COLO829 (cell line): ENCODE results near the gene DPRX.
"Not testable (repeated sequence)": the region's sequence is repeated elsewhere in the genome, so short reads cannot be mapped to it uniquely, and the experiment has no call there.

Experiments
- DNase-seq: peaks from one replicate; pipeline ENCODE4 v3.0.0; 2012; ENCODE audit warnings: low spot score

DPRX gene

DNA sequence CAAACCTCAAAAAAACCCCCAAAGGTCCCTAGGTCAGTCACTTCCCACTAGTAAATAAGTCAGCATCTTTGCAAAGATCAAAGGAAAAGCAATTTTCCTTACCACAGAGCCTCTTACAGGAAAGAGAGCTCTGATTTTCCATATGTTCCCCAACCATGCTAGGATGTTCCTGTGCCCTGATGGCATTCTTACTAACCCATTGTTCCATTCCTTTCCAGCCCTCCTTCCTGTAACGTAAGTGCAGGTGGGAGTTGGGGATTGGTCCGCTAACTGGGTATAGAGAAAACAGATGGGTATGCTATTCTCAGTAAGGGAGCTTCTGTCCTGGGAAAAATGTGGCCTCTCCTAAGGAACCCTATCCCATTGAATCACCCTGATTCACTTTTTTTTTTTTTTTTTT, 14.3 kb downstream of the DPRX start:
- DNase-seq: no peak

- no peak for DNase-seq
Measured at GRCh38 chr19:53647350-53647749, 15.6 kb downstream of the DPRX start.

DNA sequence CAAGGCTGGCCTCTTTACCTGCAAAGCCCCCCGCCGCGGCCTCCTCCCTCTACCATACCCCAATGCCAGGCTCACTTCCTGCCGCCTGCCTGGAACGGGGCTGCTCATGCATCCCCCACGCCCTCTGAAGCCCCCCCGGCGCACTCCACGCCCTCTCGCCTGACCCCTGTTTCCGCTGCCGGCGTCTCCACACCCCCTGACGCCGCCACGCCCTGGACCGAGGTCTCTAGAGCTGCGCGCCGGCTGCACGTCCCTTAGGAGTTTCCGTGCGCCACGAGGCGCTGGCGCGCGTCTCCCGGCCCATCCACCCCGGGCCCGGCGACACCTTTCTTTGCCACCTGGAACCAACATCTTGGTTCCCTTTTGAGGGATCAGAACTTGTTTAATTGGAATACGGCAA, 16.0 kb downstream of the DPRX start:
- DNase-seq: no peak

DNA sequence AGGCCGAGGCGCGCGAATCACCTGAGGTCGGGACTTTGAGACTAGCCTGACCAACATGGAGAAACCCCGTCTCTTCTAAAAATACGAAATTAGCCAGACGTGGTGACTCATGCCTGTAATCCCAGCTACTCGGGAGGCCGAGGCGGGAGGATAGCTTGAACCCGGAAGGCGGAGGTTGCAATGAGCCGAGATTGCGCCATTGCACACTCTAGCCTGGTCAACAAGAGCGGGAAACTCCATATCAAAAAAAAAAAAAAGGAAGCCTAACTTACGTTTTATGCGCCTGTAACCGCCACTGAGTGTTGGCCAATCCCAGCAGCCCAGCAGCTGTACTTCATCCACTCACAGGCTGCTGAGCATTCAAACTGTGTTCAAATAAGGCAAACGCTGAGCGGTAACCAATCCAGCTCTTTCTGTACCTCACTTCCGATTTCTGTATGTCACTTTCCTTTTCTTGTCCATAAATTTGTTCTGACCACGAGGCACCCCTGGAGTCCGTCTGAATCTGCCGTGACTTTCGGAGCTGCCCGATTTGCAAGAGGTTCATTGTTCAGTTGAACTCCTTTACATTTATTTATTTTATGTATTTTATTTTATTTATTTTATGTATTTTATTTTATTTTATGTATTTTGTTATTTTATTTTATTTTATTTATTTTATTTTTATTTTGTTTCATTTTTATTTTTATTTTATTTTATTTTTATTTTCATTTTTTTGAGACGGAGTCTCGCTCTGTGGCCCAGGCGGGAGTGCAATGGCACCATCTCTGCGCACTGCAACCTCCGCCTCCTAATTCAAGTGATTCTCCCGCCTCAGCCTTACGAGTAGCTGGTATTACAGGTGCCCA, 18.2 kb downstream of the DPRX start:
- no peak for DNase-seq

DNA sequence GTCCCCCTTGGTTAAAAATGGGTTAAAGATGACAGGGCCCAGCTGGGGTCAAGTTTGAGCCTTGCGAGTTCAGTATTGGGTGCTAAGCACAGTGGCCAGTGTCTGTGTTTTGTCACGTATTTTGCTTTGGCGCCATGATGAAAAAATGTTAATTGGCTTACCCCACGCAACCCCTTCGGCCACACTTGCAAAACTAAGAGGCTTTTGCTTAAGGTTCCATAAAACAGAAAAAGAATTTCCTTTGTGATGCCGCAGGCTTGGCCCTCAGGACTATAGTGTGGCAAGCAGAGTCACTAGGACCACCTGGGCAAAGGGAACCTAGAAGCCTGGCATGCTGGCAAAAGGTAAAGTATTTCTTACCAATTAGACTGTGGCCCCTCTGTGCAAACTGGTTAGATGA, 20.7 kb downstream of the DPRX start:
- DNase-seq: no peak

GRCh38 chr19:53655042-53655665, 23.4 kb downstream of the DPRX start:
- no peak for DNase-seq

- no peak for DNase-seq
Measured at GRCh38 chr19:53657330-53657729, 25.5 kb downstream of the DPRX start.

DNA sequence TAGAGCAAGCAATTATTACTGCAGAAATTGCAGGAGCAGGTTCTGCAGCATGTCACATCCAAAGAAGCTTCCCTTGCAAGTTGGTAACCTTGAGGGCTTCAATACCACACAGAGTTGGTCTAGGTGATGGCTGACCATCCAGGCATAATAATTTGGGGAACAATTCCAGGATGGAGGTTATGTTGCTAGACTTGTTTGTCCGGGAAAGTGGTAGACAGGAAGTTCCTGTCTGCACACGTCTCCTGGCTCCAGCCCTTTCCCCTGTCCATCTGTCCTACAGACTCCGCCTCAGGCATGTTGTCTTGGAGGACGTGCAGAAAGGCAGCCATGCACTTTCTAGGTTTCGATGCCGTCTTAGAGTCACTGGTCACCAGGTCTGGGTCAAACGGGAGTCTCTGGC, 26.0 kb downstream of the DPRX start:
- no peak for DNase-seq

DNA sequence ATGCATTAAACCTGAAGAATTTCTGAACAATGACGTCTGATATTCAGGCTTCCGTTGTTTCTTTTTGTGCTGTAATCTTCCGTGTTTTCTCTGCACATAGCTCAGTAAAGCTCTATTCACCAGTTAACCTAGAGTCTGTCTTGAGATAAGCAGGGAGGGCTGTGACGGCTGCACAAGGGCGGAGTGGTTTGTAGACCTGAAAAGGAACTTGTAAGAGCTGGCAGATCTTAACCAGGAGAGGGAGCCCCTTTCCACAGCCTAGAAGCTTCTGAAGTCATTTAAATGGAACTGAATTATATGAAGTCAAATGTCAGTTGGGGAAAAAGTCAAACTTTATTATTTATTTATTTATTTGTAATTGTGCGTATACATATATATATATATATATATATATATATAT, 27.5 kb downstream of the DPRX start:
- DNase-seq: peak; percentile 63

DNA sequence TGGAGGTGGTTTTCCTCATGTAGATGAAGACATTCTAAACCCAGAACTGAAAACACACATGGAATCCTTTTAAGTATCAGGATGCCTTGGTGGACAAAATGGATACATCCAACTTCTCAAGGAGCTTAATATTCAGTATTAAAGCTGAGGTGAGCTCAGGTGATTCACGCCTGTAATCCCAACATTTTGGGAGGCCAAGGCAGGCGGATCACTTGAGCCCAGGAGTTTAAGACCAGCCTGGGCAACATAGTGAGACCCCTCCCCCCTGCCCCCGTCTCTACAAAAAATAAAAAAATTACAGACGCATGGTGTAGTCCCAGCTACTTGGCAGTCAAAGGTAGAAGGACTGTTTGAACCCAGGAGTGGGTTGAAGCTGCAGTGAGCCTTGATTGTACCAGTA, 28.8 kb downstream of the DPRX start:
- DNase-seq: no peak

DNA sequence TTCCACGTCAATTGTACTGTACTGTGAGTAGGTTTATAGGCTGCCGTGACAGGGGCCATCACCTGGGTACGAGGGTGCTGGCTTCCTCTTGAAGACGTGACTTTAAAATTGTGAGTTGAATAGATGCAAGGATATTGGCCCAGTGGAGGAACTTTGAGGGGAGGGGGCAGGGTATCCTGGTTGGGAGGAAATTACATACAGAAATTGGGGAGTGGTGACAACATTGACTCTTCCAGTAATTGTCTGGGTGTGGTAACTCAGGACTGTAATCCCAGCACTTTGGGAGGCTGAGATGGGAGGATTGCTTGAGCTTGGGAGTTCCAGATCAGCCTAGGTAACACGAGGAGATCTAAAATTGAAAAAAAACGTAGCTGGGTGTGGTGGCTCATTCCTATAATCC, 30.4 kb downstream of the DPRX start:
- DNase-seq: no peak

DNA sequence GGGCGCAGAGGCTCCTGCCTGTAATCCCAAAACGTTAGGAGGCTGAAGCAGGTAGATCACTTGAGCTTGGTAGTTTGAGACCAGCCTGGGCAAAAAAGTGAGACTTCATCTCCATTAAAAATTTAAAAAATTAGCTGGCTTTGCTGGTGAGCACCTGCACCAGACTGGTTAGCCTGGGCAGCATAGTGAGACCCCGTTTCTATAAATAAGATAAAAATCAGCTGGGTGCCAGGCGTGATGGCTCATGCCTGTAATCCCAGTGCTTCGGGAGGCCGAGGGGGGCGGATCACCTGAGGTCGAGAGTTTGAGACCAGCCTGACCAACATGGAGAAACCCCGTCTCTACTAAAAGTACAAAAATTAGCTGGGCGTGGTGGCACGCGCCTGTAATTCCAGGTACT, 32.4 kb downstream of the DPRX start:
- no peak for DNase-seq

DNA sequence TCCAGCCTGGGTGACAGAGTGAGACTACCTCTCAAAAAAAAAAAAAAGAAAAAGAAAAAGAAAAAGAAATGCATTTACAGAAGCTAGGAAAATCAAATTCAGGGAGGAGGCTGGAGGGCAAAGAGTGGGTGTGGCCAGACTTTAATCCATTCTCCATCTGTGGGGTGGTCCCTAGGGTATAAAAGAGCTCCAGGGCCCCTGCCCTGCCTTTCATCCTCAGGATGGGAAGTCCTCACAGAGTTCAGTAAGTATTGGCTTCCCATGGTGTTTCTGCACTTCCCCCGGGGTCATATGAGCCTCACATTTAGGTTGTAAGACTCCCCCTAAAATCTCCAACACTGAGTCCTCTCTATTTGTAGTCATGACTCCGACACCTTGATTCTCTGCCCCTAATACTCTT, 33.0 kb downstream of the DPRX start:
- no peak for DNase-seq

GRCh38 chr19:53666331-53666730, 34.5 kb downstream of the DPRX start:
- not testable (repeated sequence) for DNase-seq

GRCh38 chr19:53668804-53669203, 37.0 kb downstream of the DPRX start:
- DNase-seq: not testable (repeated sequence)

- no peak for DNase-seq
Measured at GRCh38 chr19:53670345-53670744, 38.5 kb downstream of the DPRX start.

DNA sequence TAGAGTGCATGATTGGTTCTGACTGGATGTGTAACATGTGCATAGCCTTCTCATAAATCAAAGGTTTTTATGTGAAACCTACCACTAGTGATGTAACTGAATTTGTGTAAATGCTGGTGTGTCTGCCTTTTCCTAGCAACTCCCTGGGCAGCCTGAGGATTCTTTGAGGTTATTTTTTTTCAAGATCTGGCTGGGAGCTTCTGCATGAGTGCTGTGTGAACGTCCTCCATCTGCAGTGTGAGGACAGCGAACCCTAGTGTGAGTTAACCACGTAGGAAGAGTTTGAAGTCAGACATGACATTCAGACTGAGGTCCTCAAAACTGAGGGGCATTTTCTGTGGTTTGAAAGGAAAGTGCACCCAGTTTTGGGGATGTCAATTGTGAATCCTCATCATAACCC, 39.9 kb downstream of the DPRX start:
- no peak for DNase-seq
